Kidney epithelial cell (primary cell): ENCODE measurements around the gene SEC31B. TPM values are rescaled to one million over a fixed set of nuclear protein-coding genes. Genes with fewer than 3 reads are reported as not detected.

Experiments
- DNase-seq: peaks from one replicate; pipeline ENCODE4 v3.0.0-alpha.2; 2010; ENCODE audit warnings: low read depth
- H3K27me3 ChIP-seq: 2 replicates; pipeline ENCODE4 v1.6.0; 2011; ENCODE audit warnings: low read length; ENCODE audit not compliant: control insufficient read depth, insufficient read depth
- H3K36me3 ChIP-seq: 2 replicates; pipeline ENCODE4 v1.5.1; 2011; ENCODE audit warnings: low read length; ENCODE audit not compliant: control insufficient read depth, insufficient read depth
- H3K4me3 ChIP-seq: 2 replicates; pipeline ENCODE4 v1.5.1; 2011; ENCODE audit warnings: low read depth, mild to moderate bottlenecking, control low read depth, low read length
- CTCF ChIP-seq: IDR thresholded peaks from 2 replicates; pipeline ENCODE4 v1.5.1; 2011; ENCODE audit warnings: mild to moderate bottlenecking, moderate library complexity, low read length, control low read depth, inconsistent platforms; ENCODE audit not compliant: insufficient read depth, poor library complexity, severe bottlenecking
- total RNA-seq: library from RNA; depleted of rRNA; stranded (reverse); fragments of >200 nt; gene quantifications from 2 replicates; pipeline ENCODE4 v1.2.3, GENCODE V29; 2015

SEC31B gene
- total RNA-seq, 1 donor from 2014 or later: 2.6 TPM

DNA sequence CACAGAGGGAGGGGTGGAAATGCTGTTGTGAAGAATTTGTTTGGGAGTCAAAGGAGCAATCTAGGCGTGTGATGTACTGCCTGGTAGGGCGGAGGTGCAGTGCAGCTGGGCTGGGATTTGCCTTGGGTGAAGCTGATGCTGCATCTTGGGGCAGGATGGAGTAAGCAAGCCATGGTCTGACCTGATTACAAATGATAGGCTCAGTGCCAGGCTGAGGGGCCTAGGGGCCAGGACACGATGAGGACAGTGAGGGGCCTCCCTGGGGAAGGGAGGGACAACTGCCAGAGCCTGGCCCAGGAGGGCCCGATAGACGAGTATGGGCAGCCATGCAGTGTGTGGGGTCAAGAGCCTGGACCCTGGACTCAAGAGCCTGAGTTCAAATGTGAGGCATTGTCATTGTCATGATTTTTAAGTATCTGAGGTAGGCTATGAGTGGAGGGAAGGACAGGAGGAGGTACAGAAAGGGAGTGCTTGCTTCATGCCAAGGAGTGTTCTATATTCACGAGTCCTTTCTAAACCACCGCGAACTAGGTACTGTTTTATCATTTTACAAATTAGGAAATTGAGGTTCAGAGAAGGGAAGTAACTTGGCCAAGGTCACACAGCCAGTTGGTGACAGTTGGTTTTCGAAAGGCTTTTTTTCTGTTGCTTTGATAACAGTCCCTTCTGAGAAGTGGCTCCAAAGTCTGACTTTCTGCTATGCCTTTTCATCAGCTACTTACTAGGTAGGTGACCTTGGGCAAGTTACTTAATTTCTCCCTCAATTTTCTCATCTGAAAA lies 45.7 kb upstream of the SEC31B start:
- TF ChIP-seq CTCF: no peak
- no peak for DNase-seq
- H3K27me3 ChIP-seq: peaks cover 58% of the 10 kb centered on the region
- H3K36me3 ChIP-seq: no peaks in the 10 kb centered on the region
- H3K4me3 ChIP-seq: no peak overlapping the region

DNA sequence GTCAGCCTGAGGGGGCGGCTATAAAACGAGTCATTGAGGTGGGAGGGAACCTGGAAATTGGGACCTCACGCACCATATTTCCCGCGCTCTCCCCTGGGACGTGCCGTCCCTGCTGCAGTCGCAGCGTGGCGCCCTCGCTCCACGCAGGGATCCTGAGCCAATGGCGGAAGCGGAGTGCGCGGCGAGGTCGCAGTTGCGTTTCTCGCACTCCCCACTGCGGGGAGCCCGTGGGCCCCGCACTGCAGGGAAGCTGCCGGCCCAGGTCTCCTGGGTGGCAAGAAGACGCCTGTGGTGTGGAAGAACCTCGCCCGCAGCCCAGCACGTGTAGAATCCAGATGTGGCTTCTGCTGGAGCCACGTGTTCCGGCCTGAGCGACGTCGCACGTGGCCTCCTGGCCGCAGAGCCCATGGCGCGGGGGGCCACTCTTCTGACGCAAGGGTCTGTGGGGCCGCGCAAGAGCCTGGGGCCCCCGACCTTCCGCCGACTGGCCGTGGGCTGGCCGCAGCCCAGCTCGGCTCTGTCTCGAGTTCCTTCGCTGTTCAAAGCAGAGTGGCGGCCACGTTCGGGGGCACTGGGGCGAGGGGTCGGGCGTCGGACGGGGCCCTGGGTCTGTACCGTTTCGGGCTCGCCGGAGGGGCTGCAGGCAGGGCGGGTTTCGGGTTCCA lies 42.5 kb upstream of the SEC31B start:
- TF ChIP-seq CTCF: peak; percentile 100
- DNase-seq: peak; percentile 32
- Histone ChIP-seq H3K27me3 (peaks cover 34% of the 10 kb centered on the region), H3K4me3 (no peak overlapping the region), H3K36me3 (no peaks in the 10 kb centered on the region)

DNA sequence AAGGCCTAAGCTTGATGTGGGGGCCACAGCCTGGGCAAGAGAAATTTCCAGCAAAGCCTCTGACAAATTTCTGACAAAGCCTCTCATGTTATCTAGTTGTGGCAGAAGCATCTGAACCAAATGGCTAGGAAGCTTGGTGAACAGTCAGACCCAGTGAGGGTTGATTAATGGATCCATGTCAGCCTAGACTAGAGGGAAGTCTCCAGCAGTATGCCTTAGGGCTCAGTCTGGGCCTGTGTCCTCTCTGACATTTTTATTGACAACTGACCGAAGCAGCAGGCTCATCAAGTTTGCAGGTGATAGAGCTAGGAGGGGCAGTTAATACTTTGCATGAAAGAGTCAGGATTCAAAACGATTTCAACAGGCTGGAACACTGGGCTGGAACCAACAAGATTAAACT lies 41.3 kb upstream of the SEC31B start:
- no peak for TF ChIP-seq CTCF
- DNase-seq: no peak
- Histone ChIP-seq H3K36me3 (no peaks in the 10 kb centered on the region), H3K27me3 (peaks cover 25% of the 10 kb centered on the region), H3K4me3 (no peak overlapping the region)

GRCh38 chr10:100560248-100560647 lies 40.6 kb upstream of the SEC31B start:
- Histone ChIP-seq H3K4me3 (no peak overlapping the region), H3K27me3 (peaks cover 21% of the 10 kb centered on the region), H3K36me3 (no peaks in the 10 kb centered on the region)
- DNase-seq: no peak
- TF ChIP-seq CTCF: no peak

DNA sequence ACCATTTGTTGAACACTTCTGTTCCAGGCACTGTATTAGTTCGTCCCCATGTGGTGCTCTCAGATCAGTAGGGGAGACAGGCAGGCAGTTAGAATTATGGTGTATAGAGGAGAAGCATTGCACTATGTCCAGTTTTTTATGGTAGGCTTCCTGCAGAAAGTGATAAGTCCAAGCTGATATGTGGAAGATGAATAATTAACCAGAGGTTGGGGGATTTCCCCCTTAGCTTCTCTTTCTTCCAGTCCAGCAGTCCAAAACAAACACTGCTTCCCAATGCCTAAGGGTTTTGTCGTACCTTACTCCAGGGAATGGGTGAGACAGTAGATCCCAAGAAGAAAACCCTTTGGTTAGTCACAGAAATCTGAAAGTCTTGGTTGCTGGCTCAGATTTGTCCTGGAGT lies 35.2 kb upstream of the SEC31B start:
- DNase-seq: peak; percentile 51
- Histone ChIP-seq H3K4me3 (no peak overlapping the region), H3K27me3 (no peaks in the 10 kb centered on the region), H3K36me3 (no peaks in the 10 kb centered on the region)
- no peak for TF ChIP-seq CTCF
